Measurements from ENCODE around the gene ANXA8L1.
"Not testable (repeated sequence)": the region's sequence is repeated elsewhere in the genome, so short reads cannot be mapped to it uniquely, and the experiment has no call there.

Gene ANXA8L1
- long read RNA-seq, donor 1, result 0 reads
- long read RNA-seq, donor 2, result 0 reads
- long read RNA-seq, donor 3, partial matches to known transcripts, result 0 of 1 reads
- long read RNA-seq, donor 3, other reads (novel, unspliced or antisense), result 0 of 1 reads
- long read RNA-seq, donor 4, result 0 reads
- long read RNA-seq, donor 5, result 0 reads
- long read RNA-seq, donor 6, result 0 reads
- long read RNA-seq, donor 7, result 0 reads
- long read RNA-seq, donor 8, result 0 reads

- DNase-seq, result not testable (repeated sequence)
Observed at GRCh38 chr10:46375406-46375805, at the start of gene ANXA8L1. Gene ANXA8L1 (plus strand): TSS chr10:46375776. CDS start chr10:46375852, 76 bp downstream.

- DNase-seq, result no peak
Observed at GRCh38 chr10:46326066-46326465, 49.5 kb upstream of the ANXA8L1 start.

- no peak for DNase-seq
Observed at GRCh38 chr10:46326971-46327370, 48.6 kb upstream of the ANXA8L1 start.

GRCh38 chr10:46327685-46328084, 47.9 kb upstream of the ANXA8L1 start:
- DNase-seq, result no peak

GRCh38 chr10:46328853-46329689, 46.5 kb upstream of the ANXA8L1 start:
- no peak for DNase-seq

GRCh38 chr10:46329690-46330016, 45.9 kb upstream of the ANXA8L1 start:
- no peak for DNase-seq

GRCh38 chr10:46330894-46331293, 44.7 kb upstream of the ANXA8L1 start:
- DNase-seq, result no peak

- not testable (repeated sequence) for DNase-seq
Observed at GRCh38 chr10:46365484-46365883, 10.1 kb upstream of the ANXA8L1 start.

GRCh38 chr10:46367209-46367608, 8.4 kb upstream of the ANXA8L1 start:
- not testable (repeated sequence) for DNase-seq

GRCh38 chr10:46367666-46368240, 7.8 kb upstream of the ANXA8L1 start:
- not testable (repeated sequence) for DNase-seq

GRCh38 chr10:46368956-46369355, 6.6 kb upstream of the ANXA8L1 start:
- not testable (repeated sequence) for DNase-seq

- DNase-seq, result not testable (repeated sequence)
Observed at GRCh38 chr10:46374410-46374809, 1.2 kb upstream of the ANXA8L1 start.

- not testable (repeated sequence) for DNase-seq
Observed at GRCh38 chr10:46377022-46377421, 1.4 kb downstream of the ANXA8L1 start.

- DNase-seq, result not testable (repeated sequence)
Observed at GRCh38 chr10:46377651-46378050, 2.1 kb downstream of the ANXA8L1 start.

- not testable (repeated sequence) for DNase-seq
Observed at GRCh38 chr10:46378108-46378507, 2.5 kb downstream of the ANXA8L1 start.

- DNase-seq, result not testable (repeated sequence)
Observed at GRCh38 chr10:46379233-46379848, 3.8 kb downstream of the ANXA8L1 start.

GRCh38 chr10:46385858-46386257, 10.3 kb downstream of the ANXA8L1 start:
- not testable (repeated sequence) for DNase-seq

GRCh38 chr10:46386694-46387093, 11.1 kb downstream of the ANXA8L1 start:
- not testable (repeated sequence) for DNase-seq

GRCh38 chr10:46387309-46387902, 11.8 kb downstream of the ANXA8L1 start:
- not testable (repeated sequence) for DNase-seq

- not testable (repeated sequence) for DNase-seq
Observed at GRCh38 chr10:46391422-46391821, 15.8 kb downstream of the ANXA8L1 start.

GRCh38 chr10:46396441-46397279, 21.1 kb downstream of the ANXA8L1 start:
- DNase-seq, result not testable (repeated sequence)
